Measurements from ENCODE around the gene RLBP1. TPM values are rescaled to one million over a fixed set of nuclear protein-coding genes. Genes with fewer than 3 reads are reported as not detected.
"Not testable (repeated sequence)": the region's sequence is repeated elsewhere in the genome, so short reads cannot be mapped to it uniquely, and the experiment has no call there.

Gene RLBP1
- total RNA-seq, 1 donor from 2014 or later: not detected

DNA sequence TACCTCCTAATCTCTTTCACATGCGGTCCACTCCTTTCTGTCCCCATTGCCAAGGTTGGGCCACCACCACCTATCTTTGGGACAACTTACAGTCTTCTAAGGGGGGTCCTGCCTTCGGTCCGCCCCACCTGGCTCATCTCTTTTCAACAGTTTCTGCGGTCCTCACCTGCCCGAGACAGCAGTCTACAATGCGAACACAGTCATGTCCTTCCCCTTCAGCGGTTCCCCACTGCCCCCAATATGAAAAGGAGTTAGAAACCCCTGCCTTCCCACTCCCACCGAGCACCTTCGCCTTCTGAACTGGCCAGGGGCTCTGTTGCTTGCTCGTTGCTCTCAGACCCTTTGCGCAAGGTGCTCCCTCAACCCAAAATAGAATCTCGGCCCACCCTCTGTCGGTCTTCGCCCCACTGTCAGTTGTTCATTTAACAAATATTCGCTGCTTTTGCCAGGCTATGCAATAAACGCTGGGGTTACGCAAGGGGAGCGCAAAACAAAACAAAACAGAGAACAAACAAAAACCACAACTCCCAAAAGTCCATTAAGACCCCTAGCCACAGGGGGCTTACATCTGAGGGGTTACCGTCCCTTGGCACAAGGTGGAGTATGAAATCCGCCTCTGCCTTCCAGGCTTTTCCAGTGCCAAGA is 21.8 kb upstream of the RLBP1 start:
- H3K27me3 ChIP-seq (ENCODE audit: control insufficient read depth, insufficient read depth, low read length): no peaks in the 10 kb centered on the region

DNA sequence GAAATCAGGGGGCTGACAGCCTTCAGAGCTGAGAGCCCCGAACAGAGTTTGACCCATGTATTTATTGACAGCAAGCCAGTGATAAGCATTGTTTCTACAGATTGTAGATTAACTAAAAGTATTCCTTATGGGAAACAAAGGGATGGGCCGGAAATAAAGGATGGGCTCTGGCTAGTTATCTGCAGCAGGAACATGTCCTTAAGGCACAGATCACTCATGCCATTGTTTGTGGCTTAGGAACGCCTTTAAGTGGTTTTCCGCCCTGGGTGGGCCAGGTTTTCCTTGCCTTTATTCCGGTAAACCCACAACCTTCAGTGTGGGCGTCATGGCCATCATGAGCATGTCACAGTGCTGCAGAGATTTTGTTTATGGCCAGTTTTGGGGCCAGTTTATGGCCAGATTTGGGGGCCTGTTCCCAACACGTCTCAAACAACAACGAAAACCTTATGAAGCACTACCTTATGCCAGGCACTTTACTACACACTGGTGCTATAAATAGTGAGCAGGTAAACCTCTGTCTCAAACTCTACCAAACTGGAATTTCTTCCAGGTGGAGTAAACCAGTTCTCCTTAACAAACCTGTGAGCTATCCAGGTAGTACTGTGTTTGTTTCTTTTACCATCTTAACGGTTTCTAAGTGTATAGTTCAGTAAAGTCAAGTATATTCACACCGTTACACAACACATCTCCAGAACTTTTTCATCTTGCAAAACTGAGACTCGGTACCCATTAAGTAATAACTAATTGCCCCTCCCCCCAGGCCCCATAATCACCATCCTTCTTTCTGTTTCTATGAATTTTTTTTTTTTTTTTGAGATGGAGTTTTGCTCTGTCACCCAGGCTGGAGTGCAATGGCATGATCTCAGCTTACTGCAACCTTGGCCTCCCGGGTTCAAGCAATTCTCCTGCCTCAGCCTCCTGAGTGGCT is 18.8 kb upstream of the RLBP1 start:
- FAIRE-seq; DNase-seq (ENCODE audit: low read depth); H3K4me3 ChIP-seq (ENCODE audit: low read depth, low read length): not testable (repeated sequence)

More for the DNA sequence above, 21.8 kb upstream of the RLBP1 start:
- DNase-seq (ENCODE audit: low read depth): no peak
- TF ChIP-seq CTCF (IDR thresholded peaks at IDR 0.05; ENCODE audit: insufficient read depth, low read length, severe bottlenecking): no peak
- peak overlapping the region; percentile 65 for H3K4me3 ChIP-seq (ENCODE audit: low read depth, low read length)
- FAIRE-seq: no peak
- H3K36me3 ChIP-seq (ENCODE audit: control insufficient read depth, insufficient read depth, low read length): no peaks in the 10 kb centered on the region

GRCh38 chr15:89231832-89232231 is 10.5 kb upstream of the RLBP1 start:
- H3K4me3 ChIP-seq (ENCODE audit: low read depth, low read length): no peak overlapping the region
- no peak for TF ChIP-seq CTCF (IDR thresholded peaks at IDR 0.05; ENCODE audit: insufficient read depth, low read length, severe bottlenecking)
- DNase-seq (ENCODE audit: low read depth): no peak

More for the DNA sequence above, 18.8 kb upstream of the RLBP1 start:
- not testable (repeated sequence) for H3K36me3 ChIP-seq (ENCODE audit: control insufficient read depth, insufficient read depth, low read length); H3K27me3 ChIP-seq (ENCODE audit: control insufficient read depth, insufficient read depth, low read length)

GRCh38 chr15:89230277-89230676 is 8.9 kb upstream of the RLBP1 start:
- no peaks in the 10 kb centered on the region for H3K36me3 ChIP-seq (ENCODE audit: control insufficient read depth, insufficient read depth, low read length)
- no peak overlapping the region for H3K4me3 ChIP-seq (ENCODE audit: low read depth, low read length)
- TF ChIP-seq CTCF (IDR thresholded peaks at IDR 0.05; ENCODE audit: insufficient read depth, low read length, severe bottlenecking): no peak
- DNase-seq (ENCODE audit: low read depth): no peak
- H3K27me3 ChIP-seq (ENCODE audit: control insufficient read depth, insufficient read depth, low read length): no peaks in the 10 kb centered on the region
- no peak for FAIRE-seq

More at GRCh38 chr15:89231832-89232231, 10.5 kb upstream of the RLBP1 start:
- Histone ChIP-seq H3K36me3 (ENCODE audit: control insufficient read depth, insufficient read depth, low read length) (no peaks in the 10 kb centered on the region), H3K27me3 (ENCODE audit: control insufficient read depth, insufficient read depth, low read length) (no peaks in the 10 kb centered on the region)
- FAIRE-seq: no peak

DNA sequence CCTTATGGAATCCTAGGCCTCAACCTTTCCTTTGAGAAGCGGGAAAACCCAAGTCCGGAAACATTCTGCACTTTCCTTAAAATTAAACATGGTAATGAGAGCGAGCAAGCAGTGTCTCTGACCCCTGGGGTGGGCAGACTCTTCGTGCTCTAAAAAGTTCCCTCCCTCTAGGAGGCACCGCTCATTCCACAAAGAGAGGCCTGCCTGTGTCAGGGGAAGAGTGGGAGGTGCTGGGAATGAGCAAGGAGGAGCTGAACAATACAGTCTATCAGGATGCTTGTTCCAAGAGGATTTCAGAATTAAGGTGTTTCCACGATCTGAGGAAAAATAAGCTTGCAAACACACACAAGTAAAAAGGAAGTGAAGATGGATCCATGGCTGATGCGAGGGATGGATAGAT is 6.0 kb upstream of the RLBP1 start:
- DNase-seq (ENCODE audit: low read depth): no peak
- Histone ChIP-seq H3K4me3 (ENCODE audit: low read depth, low read length) (no peak overlapping the region), H3K36me3 (ENCODE audit: control insufficient read depth, insufficient read depth, low read length) (no peaks in the 10 kb centered on the region), H3K27me3 (ENCODE audit: control insufficient read depth, insufficient read depth, low read length) (no peaks in the 10 kb centered on the region)
- FAIRE-seq: no peak
- no peak for TF ChIP-seq CTCF (IDR thresholded peaks at IDR 0.05; ENCODE audit: insufficient read depth, low read length, severe bottlenecking)
